ENCODE measurements around the gene CEP131.

Gene CEP131

GRCh38 chr17:81252326-81252986 lies 29.7 kb upstream of the CEP131 start:
- H3K4me3 ChIP-seq (ENCODE audit: low read depth, low read length), result no peak overlapping the region
- TF ChIP-seq CTCF (IDR thresholded peaks at IDR 0.05; ENCODE audit: low read depth, low read length, missing control alignments), result no peak
- DNase-seq (ENCODE audit: low read depth), result no peak

- no peak overlapping the region for H3K4me3 ChIP-seq (ENCODE audit: low read depth, low read length)
- no peak for TF ChIP-seq CTCF (IDR thresholded peaks at IDR 0.05; ENCODE audit: low read depth, low read length, missing control alignments)
- no peak for DNase-seq (ENCODE audit: low read depth)
These were observed 29.0 kb upstream of the CEP131 start for GRCh38 chr17:81251709-81252301.

GRCh38 chr17:81251094-81251708 lies 28.4 kb upstream of the CEP131 start:
- no peak for DNase-seq (ENCODE audit: low read depth)
- no peak for TF ChIP-seq CTCF (IDR thresholded peaks at IDR 0.05; ENCODE audit: low read depth, low read length, missing control alignments)

GRCh38 chr17:81250286-81251093 lies 27.7 kb upstream of the CEP131 start:
- H3K4me3 ChIP-seq (ENCODE audit: low read depth, low read length), result no peak overlapping the region
- no peak for DNase-seq (ENCODE audit: low read depth)
- no peak for TF ChIP-seq CTCF (IDR thresholded peaks at IDR 0.05; ENCODE audit: low read depth, low read length, missing control alignments)

More at GRCh38 chr17:81251094-81251708, 28.4 kb upstream of the CEP131 start:
- H3K4me3 ChIP-seq (ENCODE audit: low read depth, low read length), result no peak overlapping the region

GRCh38 chr17:81249223-81250040 lies 26.7 kb upstream of the CEP131 start:
- H3K4me3 ChIP-seq (ENCODE audit: low read depth, low read length), result no peak overlapping the region
- TF ChIP-seq CTCF (IDR thresholded peaks at IDR 0.05; ENCODE audit: low read depth, low read length, missing control alignments), result no peak
- DNase-seq (ENCODE audit: low read depth), result no peak

GRCh38 chr17:81248649-81249048 lies 25.9 kb upstream of the CEP131 start:
- no peak for DNase-seq (ENCODE audit: low read depth)
- H3K4me3 ChIP-seq (ENCODE audit: low read depth, low read length), result no peak overlapping the region
- no peak for TF ChIP-seq CTCF (IDR thresholded peaks at IDR 0.05; ENCODE audit: low read depth, low read length, missing control alignments)

Measured in GM12864 (cell line).